AG08395 (cell line): ENCODE data around the gene ECT2.
A peak's percentile ranks its signal among the peaks of the same experiment; 100 is the strongest.

Source experiments
- DNase-seq: peaks from one replicate; pipeline ENCODE4 v3.0.0; 2012; ENCODE audit warnings: mixed read lengths, low spot score

Gene ECT2

GRCh38 chr3:172746475-172746874 lies 4.1 kb upstream of the ECT2 start:
- peak; percentile 12 for DNase-seq

GRCh38 chr3:172749230-172749965 lies 1.1 kb upstream of the ECT2 start:
- DNase-seq: peak; percentile 76

DNA sequence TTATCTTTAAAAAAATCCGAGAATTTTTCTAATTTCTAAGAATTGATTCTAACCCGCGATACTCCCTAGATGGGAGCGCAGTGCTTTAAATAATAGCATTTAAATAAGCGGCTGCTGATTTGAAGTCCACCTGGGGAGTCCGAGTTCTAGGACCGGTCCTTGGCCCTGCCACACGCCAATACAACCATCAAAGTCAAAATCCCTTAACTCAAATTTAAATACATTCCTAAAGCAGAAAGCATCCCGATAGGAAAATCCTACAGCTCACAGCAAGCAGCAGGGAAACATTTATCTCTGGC lies 508 bp upstream of the ECT2 start:
- no peak for DNase-seq

DNA sequence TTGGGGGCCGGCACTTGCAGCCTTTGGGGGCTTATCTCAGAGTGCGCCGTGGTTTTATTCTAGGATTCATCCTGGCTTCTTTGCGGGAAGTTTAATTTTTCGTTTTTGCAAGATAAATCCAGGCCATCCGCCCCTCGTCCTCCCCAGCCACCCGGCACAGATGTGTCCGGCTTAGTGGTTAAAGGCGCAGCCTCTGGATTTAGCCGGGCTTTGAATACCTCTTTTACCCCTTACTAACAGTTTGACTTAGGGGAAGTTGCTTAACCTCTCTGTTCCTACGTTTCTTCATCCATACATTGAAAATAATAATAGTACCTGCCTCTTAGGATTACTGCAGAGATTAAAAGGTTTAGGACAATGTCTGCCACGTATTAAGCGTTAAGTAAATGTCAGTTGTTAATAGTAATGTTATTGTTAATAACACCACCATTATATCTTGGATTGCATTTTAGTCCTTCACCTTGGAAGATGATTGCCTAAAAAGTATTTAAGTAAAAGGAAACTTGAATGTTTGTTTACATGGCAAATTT lies 714 bp downstream of the ECT2 start:
- peak; percentile 12 for DNase-seq

- DNase-seq: no peak
Observed at GRCh38 chr3:172752651-172753050, 2.1 kb downstream of the ECT2 start.

- no peak for DNase-seq
Observed at GRCh38 chr3:172753125-172753524, 2.6 kb downstream of the ECT2 start.

GRCh38 chr3:172760416-172760815 lies 9.9 kb downstream of the ECT2 start:
- peak; percentile 21 for DNase-seq

GRCh38 chr3:172766241-172766640 lies 15.7 kb downstream of the ECT2 start:
- no peak for DNase-seq

- DNase-seq: no peak
Observed at GRCh38 chr3:172766718-172767405, 16.3 kb downstream of the ECT2 start.

- DNase-seq: no peak
Observed at GRCh38 chr3:172770382-172770781, 19.9 kb downstream of the ECT2 start.

GRCh38 chr3:172771672-172772071 lies 21.1 kb downstream of the ECT2 start:
- no peak for DNase-seq

DNA sequence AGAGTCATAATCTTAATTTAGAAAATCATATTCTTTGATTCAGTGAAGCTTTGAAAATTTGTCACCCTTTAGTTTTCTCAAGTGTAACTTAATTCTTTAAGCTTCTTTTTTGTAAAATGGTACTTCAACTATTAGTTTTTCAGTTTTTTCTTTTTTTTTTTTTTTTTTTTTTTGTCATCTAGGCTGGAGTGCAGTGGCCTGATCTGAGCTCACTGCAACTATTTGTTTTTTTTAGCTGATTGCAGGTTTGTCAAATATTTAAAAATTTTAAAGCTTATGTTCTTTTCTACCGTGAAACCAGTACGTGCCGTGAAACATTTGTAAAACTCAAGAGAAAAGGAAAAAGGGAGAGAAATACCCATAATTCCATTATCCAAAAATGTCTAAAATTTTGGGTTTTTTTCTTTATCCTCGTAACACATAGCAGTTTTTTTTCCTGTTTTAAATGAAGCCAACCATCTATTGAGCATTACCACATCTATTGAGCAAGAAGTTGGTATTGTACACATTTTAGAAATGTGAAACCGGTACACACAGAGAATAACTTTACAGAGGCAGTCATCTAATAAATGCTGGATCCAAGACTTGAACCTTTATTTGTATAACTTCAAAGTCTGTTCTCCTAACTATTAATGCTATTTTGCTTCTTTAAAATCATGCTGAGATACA lies 25.7 kb downstream of the ECT2 start:
- no peak for DNase-seq

DNA sequence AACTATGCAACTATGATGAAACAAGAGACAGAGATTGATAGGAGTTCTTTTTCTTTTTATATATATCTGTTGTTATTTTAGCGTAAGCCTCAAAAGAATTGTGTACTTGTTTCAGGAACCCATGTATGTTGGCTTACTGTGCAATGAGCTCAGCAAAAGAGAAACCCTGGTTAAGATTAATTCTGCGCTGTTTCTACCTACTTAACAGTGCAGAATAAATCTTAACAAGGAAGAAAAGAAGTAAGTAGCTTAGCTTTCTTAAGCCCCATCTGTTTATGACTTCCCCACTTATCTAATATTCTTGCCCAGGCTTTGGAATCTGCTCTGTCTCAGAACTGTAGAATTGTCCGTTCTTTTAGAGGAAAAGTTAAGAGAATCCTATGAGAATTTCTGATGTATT lies 27.4 kb downstream of the ECT2 start:
- DNase-seq: no peak

DNA sequence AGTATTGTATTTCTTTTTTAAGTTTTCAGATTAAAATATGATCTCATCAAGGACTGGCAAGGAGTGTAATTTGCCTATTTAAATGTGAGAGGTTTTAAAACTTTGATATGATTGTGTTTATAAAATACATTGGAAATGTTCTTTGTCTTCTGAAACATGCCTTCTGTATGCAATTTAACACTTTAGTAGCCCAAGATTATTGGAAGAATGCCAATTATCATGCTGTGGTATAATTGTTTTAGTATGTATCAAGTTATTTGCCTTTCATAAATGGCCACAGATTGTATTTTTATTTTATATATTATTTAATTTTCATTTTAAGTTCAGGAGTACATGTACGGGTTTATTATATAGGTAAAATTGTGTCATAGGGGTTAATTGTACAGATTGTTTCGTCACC lies 31.7 kb downstream of the ECT2 start:
- DNase-seq: no peak

DNA sequence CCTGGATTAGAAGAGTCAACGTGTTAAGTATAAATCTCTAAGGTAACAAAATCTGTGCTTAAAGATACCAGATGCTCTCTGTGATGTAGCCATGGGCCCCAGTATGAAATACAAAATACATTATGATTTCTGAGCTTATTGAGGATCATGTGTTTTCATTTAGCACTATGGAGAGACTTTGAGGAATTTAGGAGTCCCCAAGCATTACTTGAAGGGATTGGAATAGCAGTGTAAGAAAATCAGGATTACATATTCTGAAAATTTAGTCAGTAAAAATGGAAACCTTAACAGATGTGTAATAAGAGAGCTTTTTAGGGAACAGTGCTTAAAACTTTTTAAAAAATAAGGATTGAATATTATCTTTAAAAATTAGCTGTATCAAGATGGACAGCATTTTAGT lies 35.5 kb downstream of the ECT2 start:
- no peak for DNase-seq

DNA sequence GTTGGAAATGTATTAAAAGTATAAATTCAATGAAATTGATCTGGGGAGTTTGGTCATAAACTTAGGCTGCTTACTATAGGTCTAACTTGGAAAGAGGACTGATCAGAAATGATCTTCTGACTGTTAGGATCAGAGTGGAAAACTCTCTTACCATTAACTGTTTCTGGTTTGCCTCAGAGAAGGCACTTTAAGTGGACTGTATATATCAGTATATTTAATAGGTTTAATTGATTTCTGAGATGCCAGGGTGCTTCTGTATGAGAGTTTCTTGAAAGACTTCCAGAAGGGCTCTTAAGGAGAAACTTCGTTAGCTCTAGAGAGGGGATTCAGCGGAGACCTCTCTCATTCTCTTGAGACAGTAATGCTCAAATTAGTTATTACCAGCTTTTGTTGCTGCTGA lies 36.5 kb downstream of the ECT2 start:
- DNase-seq: no peak

DNA sequence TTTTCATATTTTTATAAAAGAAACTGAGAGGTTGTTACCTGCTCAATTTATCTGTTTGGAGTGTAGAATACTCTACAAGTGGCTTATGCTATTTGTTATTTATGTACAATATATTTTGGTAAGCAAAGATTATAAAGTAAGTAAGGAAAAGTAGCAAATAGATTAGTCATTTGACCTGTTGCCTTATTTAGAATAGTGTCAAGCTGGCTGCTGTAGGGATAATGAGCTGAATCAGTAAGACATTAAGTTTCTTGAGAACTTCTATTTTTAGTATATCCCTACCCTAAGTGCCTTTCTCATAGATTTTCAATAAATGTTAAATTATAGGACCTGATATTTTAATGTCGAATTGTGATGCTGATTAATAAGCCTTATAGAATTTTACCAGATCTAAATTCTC lies 37.2 kb downstream of the ECT2 start:
- DNase-seq: peak; percentile 10

- no peak for DNase-seq
Observed at GRCh38 chr3:172799246-172799645, 48.7 kb downstream of the ECT2 start.

GRCh38 chr3:172800156-172800555 lies 49.6 kb downstream of the ECT2 start:
- no peak for DNase-seq

DNA sequence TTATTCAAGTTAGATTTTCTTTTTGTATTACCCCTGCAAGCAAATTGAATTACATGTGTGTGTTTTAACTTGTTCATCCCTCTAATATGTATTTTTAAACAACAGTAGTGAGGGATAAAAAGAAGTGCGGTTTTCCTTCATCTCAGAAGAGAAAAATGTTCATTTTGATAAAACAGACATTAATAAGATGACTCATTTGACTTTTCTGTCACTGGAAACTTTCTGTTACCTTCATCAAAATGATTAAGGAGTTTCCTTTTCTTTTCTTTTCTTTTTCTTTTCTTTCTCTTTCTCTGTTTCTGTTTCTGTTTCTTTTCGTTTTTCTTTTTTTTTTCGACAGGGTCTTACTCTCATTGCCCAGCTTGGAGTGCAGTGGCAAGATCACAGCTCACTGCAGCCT lies 53.0 kb downstream of the ECT2 start:
- no peak for DNase-seq

DNA sequence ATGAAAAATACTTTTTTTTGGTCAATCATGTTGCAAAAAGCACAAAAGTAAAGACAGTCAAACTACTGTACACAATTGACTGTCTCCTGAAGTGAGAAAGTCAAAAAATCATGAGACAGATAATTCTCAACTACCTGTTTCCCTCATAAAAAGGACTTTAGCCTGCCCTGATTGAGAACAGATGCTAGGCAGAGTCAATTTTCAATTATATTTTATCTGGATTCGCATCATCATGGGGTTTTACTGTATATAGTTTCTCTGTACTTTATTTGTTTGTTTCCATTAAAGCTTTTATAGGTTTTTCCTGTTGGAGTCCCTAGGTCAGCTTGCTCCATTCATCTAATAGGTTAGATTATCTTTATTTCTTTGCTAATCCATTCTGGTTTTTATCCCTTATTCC lies 53.8 kb downstream of the ECT2 start:
- DNase-seq: no peak

DNA sequence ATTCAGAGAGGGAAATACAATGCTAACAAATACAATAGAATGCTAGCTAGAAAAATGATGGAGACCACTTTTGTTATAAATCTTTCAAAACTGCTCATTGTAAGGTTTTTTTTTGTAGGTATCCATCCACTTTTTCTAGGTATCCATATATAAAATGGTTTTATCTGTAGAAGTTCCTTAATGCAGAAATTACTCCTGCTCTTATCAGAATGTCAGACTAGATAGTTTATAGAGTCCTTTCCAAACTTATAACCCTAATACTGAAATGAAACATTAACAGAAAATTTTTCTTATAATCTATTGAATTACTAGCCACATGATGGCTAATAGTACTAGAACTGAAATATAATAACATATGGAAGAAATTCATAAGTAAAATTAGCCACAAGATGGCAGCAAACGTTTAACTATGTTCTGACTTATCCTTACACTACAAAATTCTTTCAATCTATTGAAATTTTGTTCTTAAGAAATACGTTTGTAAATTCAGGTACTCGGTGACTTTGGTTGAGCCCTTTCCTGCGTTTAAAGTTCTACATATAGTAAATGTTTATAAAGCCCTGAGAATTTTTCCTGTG lies 58.5 kb downstream of the ECT2 start:
- DNase-seq: peak; percentile 8

DNA sequence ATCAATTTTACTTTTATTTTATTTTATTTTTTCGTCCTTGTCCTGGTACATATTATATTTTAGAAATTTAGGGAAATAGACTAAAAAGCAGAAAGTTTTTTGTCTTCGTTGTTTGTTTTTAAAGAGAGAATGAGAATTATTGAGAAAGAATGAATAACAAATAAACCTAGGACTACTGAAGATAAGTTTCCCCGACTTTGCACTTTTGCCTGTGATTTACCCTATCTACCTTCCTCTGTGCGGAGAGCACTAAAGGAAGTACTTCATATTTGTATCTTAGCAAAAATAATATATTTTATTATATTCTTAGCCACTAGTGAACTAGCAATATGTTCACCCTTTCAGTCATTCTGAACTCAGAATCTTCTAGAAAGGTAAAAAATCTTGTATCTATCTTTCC lies 60.6 kb downstream of the ECT2 start:
- no peak for DNase-seq
